Natural killer cell (primary cell): ENCODE results near the gene NRP2. TPM values are rescaled to one million over a fixed set of nuclear protein-coding genes. Genes with fewer than 3 reads are reported as not detected.

Experiments
- ATAC-seq, 3 donors: fragments of 150-1000 bp in 2 of 3; fragments of 200-7000 bp in 1 of 3; cut with Tn5 transposase; 1 replicate in 1 of 3; 2 replicates in 2 of 3; pipeline ENCODE4 v1.10.0; 2021; ENCODE audit warnings: mild to moderate bottlenecking in 2 of 3, moderate library complexity in 2 of 3
- DNase-seq, 2 donors: peaks; one replicate each; pipeline versions ENCODE4 v3.0.0 to v3.0.0-alpha.2; 2013 to 2021; ENCODE audit warnings: mixed read lengths in 1 of 2
- H3K27ac ChIP-seq: one replicate; pipeline ENCODE4 v1.5.1; 2013; ENCODE audit warnings: mild to moderate bottlenecking, low read length
- H3K27me3 ChIP-seq: one replicate; pipeline ENCODE4 v1.6.1; 2013; ENCODE audit warnings: low read length; ENCODE audit not compliant: control insufficient read depth, insufficient read depth
- H3K36me3 ChIP-seq: one replicate; pipeline ENCODE4 v1.6.1; 2013; ENCODE audit warnings: low read length; ENCODE audit not compliant: control insufficient read depth, insufficient read depth
- H3K4me1 ChIP-seq: one replicate; pipeline ENCODE4 v1.6.1; 2013; ENCODE audit warnings: low read length; ENCODE audit not compliant: control insufficient read depth, insufficient read depth
- H3K4me3 ChIP-seq: one replicate; pipeline ENCODE4 v1.5.1; 2013; ENCODE audit warnings: low read length
- H3K9me3 ChIP-seq: one replicate; pipeline ENCODE4 v1.6.1; 2013; ENCODE audit warnings: low read length; ENCODE audit not compliant: control insufficient read depth, insufficient read depth
- H3K27ac Mint-ChIP-seq, 2 donors: one replicate each; pipeline ENCODE4 v1.8.0; 2022; ENCODE audit warnings: mild to moderate bottlenecking in 2 of 2, mixed read lengths in 2 of 2, moderate library complexity in 1 of 2
- H3K27me3 Mint-ChIP-seq, 2 donors: one replicate each; pipeline ENCODE4 v1.8.0; 2022; ENCODE audit warnings: low read depth in 2 of 2, mixed read lengths in 2 of 2
- H3K36me3 Mint-ChIP-seq: one replicate; pipeline ENCODE4 v1.8.0; 2022; ENCODE audit warnings: mixed read lengths
- H3K4me1 Mint-ChIP-seq, 2 donors: one replicate each; pipeline ENCODE4 v1.8.0; 2022; ENCODE audit warnings: mixed read lengths in 2 of 2
- H3K4me3 Mint-ChIP-seq: one replicate; pipeline ENCODE4 v1.8.0; 2022; ENCODE audit warnings: mild to moderate bottlenecking, moderate library complexity, mixed read lengths
- H3K9me3 Mint-ChIP-seq, 2 donors: one replicate each; pipeline ENCODE4 v1.8.0; 2022; ENCODE audit warnings: mixed read lengths in 2 of 2
- CTCF ChIP-seq: fragments of 200-600 bp; IDR thresholded peaks from one replicate; pipeline ENCODE4 v1.8.0; 2022; ENCODE audit warnings: antibody characterized with exemption
- WGBS: methylation state at CpG from one replicate; pipeline ENCODE4 v1.1.7; 2013; ENCODE audit warnings: missing lambda C conversion rate; ENCODE audit not compliant: insufficient coverage; 5-methylcytosine and 5-hydroxymethylcytosine counted together
- intact Hi-C: fragments of 100-400 bp; cut with micrococcal nuclease; formaldehyde crosslinking; loops from one replicate; pipeline ENCODE4 v1.14.2; 2022
- total RNA-seq, 4 donors: library from RNA; stranded (reverse); fragments of 120-200 nt in 1 of 4; gene quantifications; one replicate each; pipeline versions ENCODE4 v1.2.3 to v1.2.4, GENCODE V29; 2013 to 2022

Gene NRP2
- total RNA-seq, 3 donors from 2014 or later (not counting 1 experiment from before 2014, with no cell fraction given): 0.40 TPM; not detected in 2

GRCh38 chr2:205699515-205700289 is 17.4 kb downstream of the NRP2 start:
- no peak overlapping the region for H3K27ac ChIP-seq
- H3K27me3 Mint-ChIP-seq: peaks cover 0 to 15% of the 10 kb centered on the region in 2 donors
- H3K4me3 ChIP-seq: no peak overlapping the region
- no peak overlapping the region for H3K4me3 Mint-ChIP-seq
- no peak overlapping the region for H3K27ac Mint-ChIP-seq
- no peaks in the 10 kb centered on the region for H3K4me1 Mint-ChIP-seq
- peaks cover 8% of the 10 kb centered on the region for H3K4me1 ChIP-seq
- DNase-seq (no peak), ATAC-seq (no peak)
- no peaks in the 10 kb centered on the region for H3K36me3 Mint-ChIP-seq
- H3K36me3 ChIP-seq: no peaks in the 10 kb centered on the region
- no peaks in the 10 kb centered on the region for H3K9me3 Mint-ChIP-seq
- no peak for TF ChIP-seq CTCF
- no peaks in the 10 kb centered on the region for H3K9me3 ChIP-seq
- H3K27me3 ChIP-seq: no peaks in the 10 kb centered on the region
- 76% methylated on average over 3 of the region's 4 CpGs for WGBS
- intact Hi-C loops: no loop called here

GRCh38 chr2:205700331-205701132 is 18.2 kb downstream of the NRP2 start:
- H3K4me1 Mint-ChIP-seq: no peaks in the 10 kb centered on the region
- 68% methylated on average over 11 of the region's 12 CpGs for WGBS
- H3K36me3 ChIP-seq: no peaks in the 10 kb centered on the region
- intact Hi-C loops: no loop called here
- ATAC-seq: no peak
- no peak overlapping the region for H3K27ac ChIP-seq
- H3K27ac Mint-ChIP-seq: no peak overlapping the region
- no peaks in the 10 kb centered on the region for H3K27me3 ChIP-seq
- no peaks in the 10 kb centered on the region for H3K9me3 Mint-ChIP-seq
- no peak overlapping the region for H3K4me3 ChIP-seq
- DNase-seq: no peak
- H3K36me3 Mint-ChIP-seq: no peaks in the 10 kb centered on the region
- H3K9me3 ChIP-seq: no peaks in the 10 kb centered on the region
- H3K4me3 Mint-ChIP-seq: no peak overlapping the region
- H3K4me1 ChIP-seq: peaks cover 8% of the 10 kb centered on the region
- H3K27me3 Mint-ChIP-seq: peaks cover 0 to 7% of the 10 kb centered on the region in 2 donors
- no peak for TF ChIP-seq CTCF

GRCh38 chr2:205701509-205701908 is 19.2 kb downstream of the NRP2 start:
- intact Hi-C loops: no loop called here

More at GRCh38 chr2:205701509-205701908, 19.2 kb downstream of the NRP2 start:
- Histone ChIP-seq H3K36me3 (no peaks in the 10 kb centered on the region), H3K27ac (no peak overlapping the region), H3K4me1 (peaks cover 16% of the 10 kb centered on the region), H3K9me3 (no peaks in the 10 kb centered on the region), H3K4me3 (no peak overlapping the region), H3K27me3 (no peaks in the 10 kb centered on the region)
- Mint-ChIP-seq H3K4me1 (peaks cover 0 to under 1% of the 10 kb centered on the region in 2 donors), H3K36me3 (no peaks in the 10 kb centered on the region), H3K9me3 (no peaks in the 10 kb centered on the region), H3K27ac (no peak overlapping the region), H3K4me3 (no peak overlapping the region), H3K27me3 (peaks cover 0 to 7% of the 10 kb centered on the region in 2 donors)
- 100% methylated on average over 1 of the region's 1 CpG for WGBS
- TF ChIP-seq CTCF: no peak
- DNase-seq (no peak), ATAC-seq (no peak)
